Adipocyte (in vitro differentiated cells): ENCODE measurements around the gene SMIM36.
A peak's percentile ranks its signal among the peaks of the same experiment; 100 is the strongest.
"Not testable (repeated sequence)": the region's sequence is repeated elsewhere in the genome, so short reads cannot be mapped to it uniquely, and the experiment has no call there.

Experiments used
- DNase-seq: peaks from one replicate; pipeline ENCODE4 v3.0.0-alpha.2; 2015; ENCODE audit warnings: low read depth
- H3K27me3 ChIP-seq: replicated peaks from 2 replicates; pipeline ENCODE4 v1.7.0; 2013; ENCODE audit warnings: mild to moderate bottlenecking, low read length, moderate library complexity; ENCODE audit not compliant: control insufficient read depth, insufficient read depth
- H3K36me3 ChIP-seq: 2 replicates; pipeline ENCODE4 v1.7.0; 2013; ENCODE audit warnings: low read length, mild to moderate bottlenecking, moderate library complexity; ENCODE audit not compliant: control insufficient read depth, insufficient read depth, severe bottlenecking
- H3K4me1 ChIP-seq: 2 replicates; pipeline ENCODE4 v1.7.0; 2013; ENCODE audit warnings: mild to moderate bottlenecking, low read length, moderate library complexity; ENCODE audit not compliant: control insufficient read depth, insufficient read depth
- H3K4me3 ChIP-seq: 2 replicates; pipeline ENCODE4 v1.7.0; 2013; ENCODE audit warnings: mild to moderate bottlenecking, low read length, moderate library complexity
- H3K9ac ChIP-seq: 2 replicates; pipeline ENCODE4 v1.7.0; 2013; ENCODE audit warnings: mild to moderate bottlenecking, low read length, moderate library complexity
- H3K9me3 ChIP-seq: 2 replicates; pipeline ENCODE4 v1.7.0; 2013; ENCODE audit warnings: mild to moderate bottlenecking, low read length, moderate library complexity; ENCODE audit not compliant: control insufficient read depth

The SMIM36 gene

DNA sequence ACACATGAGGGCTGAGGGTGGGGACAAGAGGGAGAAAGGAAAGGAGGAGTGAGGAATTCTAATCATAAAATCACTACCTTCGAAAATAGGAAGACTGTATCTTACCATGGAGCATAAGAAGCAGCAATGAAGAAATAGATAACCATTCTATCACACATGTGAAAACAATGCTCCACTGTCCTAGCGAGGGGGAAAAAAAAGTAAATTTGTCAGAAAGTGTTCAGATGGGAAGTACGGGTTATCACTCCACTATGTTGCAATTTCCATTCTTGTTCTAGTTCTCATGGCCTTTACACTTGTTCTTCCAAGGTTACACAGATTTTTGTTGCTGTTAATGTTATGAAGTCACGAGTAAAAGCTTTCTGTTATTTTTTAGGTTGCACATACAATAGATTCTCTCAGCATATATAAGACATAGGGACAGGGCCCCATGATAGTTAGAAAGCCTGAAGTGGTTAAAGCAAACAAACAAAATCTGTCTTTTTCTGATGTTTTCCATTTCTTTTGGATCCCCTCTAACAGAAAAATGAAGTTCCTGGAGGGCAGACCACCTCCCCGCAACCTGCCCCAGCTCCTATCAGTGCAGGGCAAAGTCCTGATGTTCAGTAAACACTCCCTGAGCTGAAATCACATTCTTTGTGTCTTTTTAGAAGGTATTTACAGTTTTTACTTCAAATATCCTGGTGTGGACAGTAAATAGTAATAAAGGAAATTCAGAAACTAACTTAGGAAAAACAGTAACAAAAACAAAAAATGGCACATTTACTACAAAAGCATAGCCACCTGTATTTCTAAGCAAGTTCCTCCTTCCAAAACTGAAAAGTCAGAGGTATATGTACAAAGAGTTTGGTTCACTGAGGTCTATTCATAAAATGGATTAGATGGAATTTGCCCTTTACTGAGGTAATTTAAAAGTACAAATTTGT is 103.3 kb downstream of the SMIM36 start:
- H3K36me3 ChIP-seq, result peaks cover 96% of the 10 kb centered on the region
- H3K9ac ChIP-seq, result peak overlapping the region; percentile 24
- H3K4me1 ChIP-seq, result peaks cover 67% of the 10 kb centered on the region
- no peaks in the 10 kb centered on the region for H3K27me3 ChIP-seq
- DNase-seq, result no peak
- no peak overlapping the region for H3K4me3 ChIP-seq
- no peaks in the 10 kb centered on the region for H3K9me3 ChIP-seq

DNA sequence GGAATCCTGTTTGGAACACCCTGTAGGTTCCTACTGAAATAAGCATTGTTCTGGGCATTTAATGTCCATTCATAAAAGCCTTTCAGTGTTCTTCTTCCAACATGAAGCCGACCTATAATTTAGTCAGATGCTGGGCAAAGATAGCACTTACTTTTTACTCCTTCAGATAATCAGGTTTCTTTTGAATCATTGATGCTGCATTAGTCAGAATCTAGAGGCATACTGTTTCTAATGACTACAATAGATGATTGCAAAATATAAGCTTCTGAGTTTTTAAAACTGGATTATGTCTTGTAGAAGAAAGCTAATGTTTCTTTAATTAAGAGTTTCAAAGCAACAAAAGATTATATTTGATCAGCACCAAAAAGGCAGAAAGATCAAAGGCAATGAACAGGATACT is 105.7 kb downstream of the SMIM36 start:
- H3K4me1 ChIP-seq, result peaks cover 44% of the 10 kb centered on the region
- DNase-seq, result no peak
- H3K9ac ChIP-seq, result no peak overlapping the region
- H3K9me3 ChIP-seq, result no peaks in the 10 kb centered on the region
- H3K4me3 ChIP-seq, result no peak overlapping the region
- H3K27me3 ChIP-seq, result no peaks in the 10 kb centered on the region
- H3K36me3 ChIP-seq, result peaks cover 96% of the 10 kb centered on the region

DNA sequence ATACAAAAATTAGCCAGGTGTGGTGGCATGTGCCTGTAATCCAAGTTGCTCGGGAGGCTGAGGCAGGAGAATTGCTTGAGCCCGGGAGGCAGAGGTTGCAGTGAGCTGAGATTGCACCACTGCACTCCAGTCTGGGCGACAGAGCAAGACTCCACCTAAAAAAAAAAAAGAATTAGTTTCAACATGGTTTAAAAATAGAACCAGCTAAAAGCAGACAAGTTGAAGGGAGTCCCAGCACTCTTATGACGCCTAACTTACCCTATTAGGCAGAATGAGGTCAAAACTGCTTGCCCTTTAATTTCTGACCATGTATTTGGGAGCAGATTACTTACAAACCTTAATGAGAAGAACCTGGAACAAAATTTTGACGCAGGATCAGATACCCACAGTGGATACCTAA is 107.1 kb downstream of the SMIM36 start:
- not testable (repeated sequence) for H3K27me3 ChIP-seq, H3K9me3 ChIP-seq, H3K9ac ChIP-seq, DNase-seq, H3K4me3 ChIP-seq
- H3K4me1 ChIP-seq, result peaks cover 32% of the 10 kb centered on the region
- H3K36me3 ChIP-seq, result peaks cover 96% of the 10 kb centered on the region

DNA sequence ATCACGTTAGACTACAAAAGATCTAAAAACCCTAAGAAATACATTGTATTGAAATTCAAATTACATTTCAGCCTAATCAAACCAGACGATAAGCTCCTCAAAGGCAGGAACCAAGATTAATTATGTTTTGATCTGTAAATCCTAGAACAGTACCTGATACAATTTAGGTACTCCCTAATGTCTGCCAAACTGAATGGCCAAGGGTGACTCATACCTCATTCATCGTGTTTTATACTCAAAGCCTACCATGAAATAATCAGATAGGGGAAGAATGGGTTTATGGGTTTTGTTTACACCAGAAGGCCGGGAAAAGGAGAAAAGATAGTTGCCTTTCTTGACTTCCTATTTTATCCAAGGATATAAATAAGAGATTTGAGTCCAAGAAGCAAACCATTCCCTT is 108.9 kb downstream of the SMIM36 start:
- Histone ChIP-seq H3K27me3 (no peaks in the 10 kb centered on the region), H3K4me3 (no peak overlapping the region), H3K9ac (no peak overlapping the region), H3K36me3 (peaks cover 95% of the 10 kb centered on the region), H3K4me1 (peaks cover 14% of the 10 kb centered on the region), H3K9me3 (no peaks in the 10 kb centered on the region)
- no peak for DNase-seq
